Measurements from ENCODE around the gene NDUFAF2. TPM values are rescaled to one million over a fixed set of nuclear protein-coding genes. Genes with fewer than 3 reads are reported as not detected.
"Not testable (repeated sequence)": the region's sequence is repeated elsewhere in the genome, so short reads cannot be mapped to it uniquely, and the experiment has no call there.

The NDUFAF2 gene
- total RNA-seq, 1 donor from 2014 or later: 38.0 TPM

- peaks cover 17% of the 10 kb centered on the region for H3K9me3 Mint-ChIP-seq
- H3K4me1 Mint-ChIP-seq; DNase-seq; H3K36me3 Mint-ChIP-seq (ENCODE audit: low read depth); H3K4me3 Mint-ChIP-seq; H3K27ac Mint-ChIP-seq; intact Hi-C loops (cut with micrococcal nuclease): not testable (repeated sequence)
- H3K27me3 Mint-ChIP-seq: peaks cover 14% of the 10 kb centered on the region
Observed at GRCh38 chr5:61187352-61187751, 242.3 kb downstream of the NDUFAF2 start.

DNA sequence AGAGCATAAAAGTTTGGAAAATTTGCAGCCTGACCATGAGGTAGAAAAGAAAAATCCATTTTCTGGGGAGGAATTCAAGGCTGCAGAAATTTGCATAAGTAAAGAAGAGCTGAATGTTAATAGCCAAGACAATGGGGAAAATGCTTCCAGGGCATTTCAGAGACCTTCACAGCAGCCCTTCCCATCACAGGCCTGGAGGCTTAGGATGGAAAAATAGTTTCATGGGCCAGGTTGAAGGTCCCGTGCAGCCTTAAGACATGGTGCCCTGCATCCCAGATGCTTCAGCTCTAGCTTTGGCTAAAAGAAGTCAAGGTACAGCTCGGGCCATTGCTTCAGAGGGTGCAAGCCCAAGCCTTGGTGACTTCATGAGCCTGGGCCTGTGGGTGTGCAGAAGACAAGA lies 242.8 kb downstream of the NDUFAF2 start:
- Mint-ChIP-seq H3K27me3 (peaks cover 14% of the 10 kb centered on the region), H3K9me3 (peaks cover 17% of the 10 kb centered on the region)
- H3K36me3 Mint-ChIP-seq (ENCODE audit: low read depth); H3K27ac Mint-ChIP-seq; H3K4me3 Mint-ChIP-seq; H3K4me1 Mint-ChIP-seq; DNase-seq; intact Hi-C loops (cut with micrococcal nuclease): not testable (repeated sequence)

GRCh38 chr5:61198606-61199005 lies 253.6 kb downstream of the NDUFAF2 start:
- no peak for DNase-seq
- H3K4me1 Mint-ChIP-seq: peaks cover 6% of the 10 kb centered on the region
- no peak overlapping the region for H3K4me3 Mint-ChIP-seq
- peaks cover 24% of the 10 kb centered on the region for H3K9me3 Mint-ChIP-seq
- peaks cover 13% of the 10 kb centered on the region for H3K27me3 Mint-ChIP-seq
- no peak overlapping the region for H3K27ac Mint-ChIP-seq
- H3K36me3 Mint-ChIP-seq (ENCODE audit: low read depth): no peaks in the 10 kb centered on the region
- intact Hi-C loops (cut with micrococcal nuclease): no loop called here

DNA sequence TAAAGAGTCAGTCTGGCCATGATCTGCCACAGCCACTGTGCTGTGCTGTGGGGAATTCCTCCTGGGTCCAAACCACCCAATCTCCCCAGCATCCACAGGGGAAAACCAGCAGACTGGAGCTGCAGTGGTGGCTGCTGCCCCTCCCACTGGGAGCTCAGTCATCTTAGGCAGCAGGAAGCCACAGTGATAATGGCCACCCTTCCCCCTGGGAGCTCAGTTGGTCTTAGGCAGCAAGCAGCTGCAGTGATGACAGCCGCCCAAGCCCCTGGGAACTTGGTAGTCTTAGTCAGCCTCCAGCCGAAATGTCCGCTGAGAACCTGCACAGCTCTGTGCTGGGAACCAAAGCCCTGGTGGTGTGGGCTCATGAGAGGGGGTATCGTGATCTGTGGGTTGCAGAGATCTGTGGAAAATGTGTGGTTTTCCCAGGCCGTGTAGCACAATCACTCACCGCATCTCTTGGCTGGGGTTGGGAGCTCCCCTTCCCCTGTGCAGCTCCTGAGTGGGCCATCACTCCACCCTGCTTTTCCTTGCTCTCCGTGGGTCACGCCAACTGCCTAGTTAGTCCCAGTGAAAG lies 255.7 kb downstream of the NDUFAF2 start:
- Mint-ChIP-seq H3K4me3 (no peak overlapping the region), H3K36me3 (ENCODE audit: low read depth) (no peaks in the 10 kb centered on the region), H3K27ac (no peak overlapping the region), H3K27me3 (peaks cover 10% of the 10 kb centered on the region), H3K4me1 (peaks cover 6% of the 10 kb centered on the region), H3K9me3 (peaks cover 28% of the 10 kb centered on the region)
- no peak for DNase-seq
- intact Hi-C loops (cut with micrococcal nuclease): loop anchor here (5.0 kb wide), 2 partner anchors 38 to 82 kb away; partner anchors contain the start of gene SMIM15

GRCh38 chr5:61202213-61202612 lies 257.2 kb downstream of the NDUFAF2 start:
- Mint-ChIP-seq H3K27ac (no peak overlapping the region), H3K4me3 (no peak overlapping the region), H3K36me3 (ENCODE audit: low read depth) (no peaks in the 10 kb centered on the region), H3K27me3 (peaks cover 8% of the 10 kb centered on the region), H3K4me1 (peaks cover 6% of the 10 kb centered on the region), H3K9me3 (peaks cover 31% of the 10 kb centered on the region)
- intact Hi-C loops (cut with micrococcal nuclease): loop anchor here (1.0 to 5.0 kb wide), 3 partner anchors 40 to 126 kb away; partner anchors contain the start of gene SMIM15
- no peak for DNase-seq

Other genes starting within 250 kb of the NDUFAF2 start
- gene DEPDC1B, start 245.0 kb upstream of the NDUFAF2 start, total RNA-seq: 19.8 and 20.5 TPM in 2 replicates
- 0.56 and 1.1 TPM in 2 replicates for gene ELOVL7, start 100.9 kb upstream of the NDUFAF2 start, total RNA-seq
- gene ERCC8, start 135 bp upstream of the NDUFAF2 start, total RNA-seq: 10.7 and 10.8 TPM in 2 replicates
- 82.9 and 92.8 TPM in 2 replicates for gene SMIM15, start 217.3 kb downstream of the NDUFAF2 start, total RNA-seq